Stomach (tissue), 9 donors: ENCODE results near the gene DNAI1. TPM values are rescaled to one million over a fixed set of nuclear protein-coding genes. Genes with fewer than 3 reads are reported as not detected.

ENCODE experiments used
- DNase-seq, 2 donors: peaks; one replicate each; pipeline versions ENCODE4 v3.0.0 to v3.0.0-alpha.2; 2013 to 2019
- H3K27ac ChIP-seq, 5 donors: fragments of 200-600 bp in 4 of 5; sonication (generic) in 4 of 5; one replicate each; pipeline ENCODE4 v1.5.1; 2013 to 2019; ENCODE audit warnings: mild to moderate bottlenecking in 1 of 5, moderate library complexity in 1 of 5
- H3K27me3 ChIP-seq, 3 donors: fragments of 200-600 bp; sonication (generic); one replicate each; pipeline ENCODE4 v1.5.1; 2017 to 2019; ENCODE audit warnings: mixed run types in 1 of 3
- H3K36me3 ChIP-seq, 4 donors: fragments of 200-600 bp; sonication (generic); 1 replicate in 3 of 4; 2 replicates in 1 of 4; pipeline ENCODE4 v1.5.1; 2016 to 2019
- H3K4me1 ChIP-seq, 4 donors: fragments of 200-600 bp; sonication (generic); one replicate each; pipeline ENCODE4 v1.5.1; 2016 to 2019
- H3K4me3 ChIP-seq, 4 donors: fragments of 200-600 bp; sonication (generic) in 3 of 4; one replicate each; pipeline ENCODE4 v1.5.1; 2016 to 2019; ENCODE audit warnings: mild to moderate bottlenecking in 1 of 4
- H3K9me3 ChIP-seq, 4 donors: fragments of 200-600 bp; sonication (generic); one replicate each; pipeline ENCODE4 v1.5.1; 2016 to 2019
- EP300 ChIP-seq: sonication (generic); formaldehyde crosslinking; IDR thresholded peaks from one replicate; pipeline ENCODE4 v1.6.1; 2017; ENCODE audit warnings: antibody characterized with exemption
- POLR2A ChIP-seq, 4 donors: fragments of 450-650 bp; IDR thresholded peaks; one replicate each; pipeline ENCODE4 v1.6.1; 2016; ENCODE audit warnings: antibody characterized with exemption in 4 of 4, control low read depth in 2 of 4, mild to moderate bottlenecking in 1 of 4, moderate library complexity in 1 of 4
- POLR2AphosphoS5 ChIP-seq, 3 donors: sonication (generic); formaldehyde crosslinking; IDR thresholded peaks; one replicate each; pipeline ENCODE4 v1.6.1; 2016; ENCODE audit warnings: antibody characterized with exemption in 3 of 3
- WGBS, 5 donors: extraction: QIAGEN DNeasy Blood & Tissue Kit in 3 of 5; methylation state at CpG; one replicate each; pipeline versions ENCODE4 v1.1.5 to v1.1.7; 2013 to 2018; 5-methylcytosine and 5-hydroxymethylcytosine counted together
- intact Hi-C: fragments of 100-400 bp; cut with DNase I; formaldehyde crosslinking; loops from one replicate; pipeline ENCODE4 v1.15.1; 2023; ENCODE audit warnings: low total_unique reads
- polyA plus RNA-seq, 3 donors: library from polyadenylated mRNA; stranded (reverse); fragments of 200-250 nt; gene quantifications; one replicate each; pipeline ENCODE4 v1.2.3, GENCODE V29; 2013
- small RNA-seq, 4 donors: library from RNA; depleted of rRNA; stranded (forward); fragments of <200 nt; gene quantifications; one replicate each; pipeline ENCODE3, GENCODE V24; 2016
- total RNA-seq, 5 donors: library from RNA; depleted of rRNA; stranded (reverse); fragments of >200 nt; gene quantifications; one replicate each; pipeline versions ENCODE4 v1.1.0 to v1.2.3, GENCODE V29; 2014 to 2016
- TF ChIP-seq, protein P1 (sequence below), 7 experiments: fragments of 450-650 bp in 4 of 7; fragments of 200-600 bp in 3 of 7; sonication (generic) in 3 of 7; IDR thresholded peaks; one replicate each; pipeline ENCODE4 v1.5.1; 2016 to 2019; ENCODE audit warnings: antibody characterized with exemption in 7 of 7, control low read depth in 2 of 7, mild to moderate bottlenecking in 1 of 7
- donor health status: healthy with polysubstance abuse.
- donor health status: Bipolar disorder and iron deficiency.
- donor health status: healthy.

DNAI1 gene
- total and polyA plus RNA-seq, 8 donors: 0.31 to 1.0 TPM; not detected in 6

- peaks cover 0 to 54% (median 13%) of the 10 kb centered on the region in 3 donors for H3K27me3 ChIP-seq
- H3K4me1 ChIP-seq: peaks cover 0 to 16% (median 4%) of the 10 kb centered on the region in 4 donors
- H3K4me3 ChIP-seq: no peak overlapping the region
- 53 to 75% (median 66%) methylated on average over 5 to 7 of the region's 7 CpGs for whole genome bisulfite sequencing, 5 donors
- H3K36me3 ChIP-seq: no peaks in the 10 kb centered on the region
- intact Hi-C loops: no loop called here
- H3K9me3 ChIP-seq: no peaks in the 10 kb centered on the region
- no peak overlapping the region for H3K27ac ChIP-seq
- no peak for DNase-seq
- TF ChIP-seq POLR2AphosphoS5 (IDR thresholded peaks at IDR 0.05): no peak
- no peak for TF ChIP-seq POLR2A (IDR thresholded peaks at IDR 0.05)
- TF ChIP-seq EP300: no peak
Measured at GRCh38 chr9:34568133-34568532, 109.5 kb downstream of the DNAI1 start.

GRCh38 chr9:34568774-34569173, 110.2 kb downstream of the DNAI1 start:
- peaks cover 0 to 58% (median 13%) of the 10 kb centered on the region in 3 donors for H3K27me3 ChIP-seq
- TF ChIP-seq POLR2A (IDR thresholded peaks at IDR 0.05): no peak
- TF ChIP-seq, protein P1, sequence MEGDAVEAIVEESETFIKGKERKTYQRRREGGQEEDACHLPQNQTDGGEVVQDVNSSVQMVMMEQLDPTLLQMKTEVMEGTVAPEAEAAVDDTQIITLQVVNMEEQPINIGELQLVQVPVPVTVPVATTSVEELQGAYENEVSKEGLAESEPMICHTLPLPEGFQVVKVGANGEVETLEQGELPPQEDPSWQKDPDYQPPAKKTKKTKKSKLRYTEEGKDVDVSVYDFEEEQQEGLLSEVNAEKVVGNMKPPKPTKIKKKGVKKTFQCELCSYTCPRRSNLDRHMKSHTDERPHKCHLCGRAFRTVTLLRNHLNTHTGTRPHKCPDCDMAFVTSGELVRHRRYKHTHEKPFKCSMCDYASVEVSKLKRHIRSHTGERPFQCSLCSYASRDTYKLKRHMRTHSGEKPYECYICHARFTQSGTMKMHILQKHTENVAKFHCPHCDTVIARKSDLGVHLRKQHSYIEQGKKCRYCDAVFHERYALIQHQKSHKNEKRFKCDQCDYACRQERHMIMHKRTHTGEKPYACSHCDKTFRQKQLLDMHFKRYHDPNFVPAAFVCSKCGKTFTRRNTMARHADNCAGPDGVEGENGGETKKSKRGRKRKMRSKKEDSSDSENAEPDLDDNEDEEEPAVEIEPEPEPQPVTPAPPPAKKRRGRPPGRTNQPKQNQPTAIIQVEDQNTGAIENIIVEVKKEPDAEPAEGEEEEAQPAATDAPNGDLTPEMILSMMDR (IDR thresholded peaks at IDR 0.05): no peak
- TF ChIP-seq POLR2AphosphoS5 (IDR thresholded peaks at IDR 0.05): no peak
- no peak for TF ChIP-seq EP300
- no peak for DNase-seq
- H3K9me3 ChIP-seq: no peaks in the 10 kb centered on the region
- no peak overlapping the region for H3K27ac ChIP-seq
- H3K36me3 ChIP-seq: no peaks in the 10 kb centered on the region
- WGBS, 5 donors: 40 to 70% (median 60%) methylated on average over 2 to 12 of the region's 12 CpGs
- intact Hi-C loops: no loop called here
- no peak overlapping the region for H3K4me3 ChIP-seq
- peaks cover 0 to 16% (median 4%) of the 10 kb centered on the region in 4 donors for H3K4me1 ChIP-seq

DNA sequence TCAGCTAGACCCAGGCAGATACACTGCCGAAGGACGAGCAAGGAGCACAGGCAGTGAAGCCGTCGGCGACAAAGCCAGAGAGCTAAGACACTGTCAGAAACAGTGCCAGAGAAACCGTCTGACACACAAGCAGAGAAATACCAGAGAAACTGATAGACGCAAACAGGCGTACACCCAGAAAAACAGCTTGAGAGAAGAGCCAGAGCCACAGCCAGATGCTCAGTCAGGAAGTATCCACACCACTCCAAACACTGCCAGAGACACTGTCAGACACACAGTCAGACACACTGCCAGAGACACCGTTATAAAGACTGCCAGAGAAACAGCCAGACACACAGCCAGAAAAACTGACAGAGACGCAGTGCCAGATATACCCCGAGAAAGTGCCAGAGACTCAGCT, 111.8 kb downstream of the DNAI1 start:
- TF ChIP-seq POLR2A (IDR thresholded peaks at IDR 0.05) (no peak), EP300 (no peak), POLR2AphosphoS5 (IDR thresholded peaks at IDR 0.05) (no peak)
- TF ChIP-seq, protein P1 (IDR thresholded peaks at IDR 0.05): no peak
- no peaks in the 10 kb centered on the region for H3K36me3 ChIP-seq
- intact Hi-C loops: no loop called here
- 50 to 69% (median 64%) methylated on average over 9 to 11 of the region's 11 CpGs for WGBS, 5 donors
- H3K4me1 ChIP-seq: peaks cover 0 to 16% (median 4%) of the 10 kb centered on the region in 4 donors
- H3K27me3 ChIP-seq: peaks cover 0 to 60% (median 18%) of the 10 kb centered on the region in 3 donors
- no peak overlapping the region for H3K27ac ChIP-seq
- peak in 1 of 2 donors; percentile 81 for DNase-seq
- no peak overlapping the region for H3K4me3 ChIP-seq
- H3K9me3 ChIP-seq: no peaks in the 10 kb centered on the region

Small RNAs within 50 kb of the gene (small RNA-seq; reads per million reads assigned to genes)
- gene RN7SKP24: 0 reads per million in 4 donors

Other genes starting within 250 kb of the DNAI1 start
- 1 to 10 TPM in 4 of 5 donors, under 1 TPM in 1; 0.29 to 5.8 (median 3.2) TPM for gene KIF24, start 129.5 kb upstream of the DNAI1 start, total RNA-seq
- under 1 TPM; 0.37 to 0.90 (median 0.46) TPM for gene KIF24, start 129.5 kb upstream of the DNAI1 start, polyA plus RNA-seq
- gene NUDT2, start 129.2 kb upstream of the DNAI1 start, total RNA-seq: 10 to 100 TPM in 3 of 5 donors, 1 to 10 TPM in 1, under 1 TPM in 1; 0.87 to 46.9 (median 17.0) TPM
- gene NUDT2, start 129.2 kb upstream of the DNAI1 start, polyA plus RNA-seq: 10 to 100 TPM; 22.2 to 73.2 (median 34.5) TPM
- gene MYORG, start 81.9 kb upstream of the DNAI1 start, total RNA-seq: 10 to 100 TPM in 4 of 5 donors, 1 to 10 TPM in 1; 9.5 to 31.3 (median 19.6) TPM
- gene MYORG, start 81.9 kb upstream of the DNAI1 start, polyA plus RNA-seq: 1 to 10 TPM in 2 of 3 donors, under 1 TPM in 1; 0.76 to 9.0 (median 3.9) TPM
- 10 to 100 TPM in 2 of 5 donors, 1 to 10 TPM in 3; 2.3 to 12.1 (median 8.7) TPM for gene FAM219A, start 235 bp upstream of the DNAI1 start, total RNA-seq
- 10 to 100 TPM in 1 of 3 donors, 1 to 10 TPM in 2; 4.1 to 10.1 (median 5.1) TPM for gene FAM219A, start 235 bp upstream of the DNAI1 start, polyA plus RNA-seq
- gene ENHO, start 64.2 kb downstream of the DNAI1 start, total RNA-seq: 10 to 100 TPM in 1 of 5 donors, 1 to 10 TPM in 2, not detected in 2; 1.2 to 17.8 (median 5.0) TPM
- gene ENHO, start 64.2 kb downstream of the DNAI1 start, polyA plus RNA-seq: 10 to 100 TPM in 2 of 3 donors, 1 to 10 TPM in 1; 3.3 to 63.8 (median 29.7) TPM
- gene CNTFR, start 130.9 kb downstream of the DNAI1 start, total RNA-seq: 10 to 100 TPM in 1 of 5 donors, 1 to 10 TPM in 3, not detected in 1; 2.4 to 15.8 (median 3.1) TPM
- gene CNTFR, start 130.9 kb downstream of the DNAI1 start, polyA plus RNA-seq: 1 to 10 TPM; 2.2 to 4.1 (median 2.9) TPM
- 10 to 100 TPM in 4 of 5 donors, 1 to 10 TPM in 1; 2.9 to 49.5 (median 16.5) TPM for gene RPP25L, start 153.3 kb downstream of the DNAI1 start, total RNA-seq
- gene RPP25L, start 153.3 kb downstream of the DNAI1 start, polyA plus RNA-seq: 10 to 100 TPM; 28.9 to 40.4 (median 37.9) TPM
- 10 to 100 TPM in 4 of 5 donors, 1 to 10 TPM in 1; 9.3 to 55.4 (median 23.7) TPM for gene DCTN3, start 161.7 kb downstream of the DNAI1 start, total RNA-seq
- gene DCTN3, start 161.7 kb downstream of the DNAI1 start, polyA plus RNA-seq: 100 to 1,000 TPM in 1 of 3 donors, 10 to 100 TPM in 2; 81.0 to 107 (median 97.5) TPM
- not detected for gene ARID3C, start 170.3 kb downstream of the DNAI1 start, total RNA-seq
- gene ARID3C, start 170.3 kb downstream of the DNAI1 start, polyA plus RNA-seq: not detected
- 100 to 1,000 TPM in 1 of 5 donors, 10 to 100 TPM in 4; 20.0 to 124 (median 64.3) TPM for gene SIGMAR1, start 179.0 kb downstream of the DNAI1 start, total RNA-seq
- 10 to 100 TPM; 19.9 to 46.8 (median 25.5) TPM for gene SIGMAR1, start 179.0 kb downstream of the DNAI1 start, polyA plus RNA-seq
- 100 to 1,000 TPM in 2 of 5 donors, 10 to 100 TPM in 3; 28.8 to 148 (median 87.8) TPM for gene GALT, start 187.9 kb downstream of the DNAI1 start, total RNA-seq
- gene GALT, start 187.9 kb downstream of the DNAI1 start, polyA plus RNA-seq: 10 to 100 TPM; 17.4 to 33.1 (median 20.5) TPM
- 10 to 100 TPM; 19.3 to 57.4 (median 29.0) TPM for gene IL11RA, start 193.4 kb downstream of the DNAI1 start, total RNA-seq
- 10 to 100 TPM in 1 of 3 donors, 1 to 10 TPM in 2; 4.4 to 18.8 (median 5.7) TPM for gene IL11RA, start 193.4 kb downstream of the DNAI1 start, polyA plus RNA-seq
- 1 to 10 TPM in 1 of 5 donors, not detected in 4; 1.3 TPM for gene CCL27, start 203.9 kb downstream of the DNAI1 start, total RNA-seq
- under 1 TPM in 1 of 3 donors, not detected in 2; 0.58 TPM for gene CCL27, start 203.9 kb downstream of the DNAI1 start, polyA plus RNA-seq
- 1 to 10 TPM in 2 of 5 donors, not detected in 3; 4.4 to 8.1 TPM for gene CCL19, start 232.5 kb downstream of the DNAI1 start, total RNA-seq
- 10 to 100 TPM in 1 of 3 donors, 1 to 10 TPM in 2; 4.3 to 24.1 (median 7.8) TPM for gene CCL19, start 232.5 kb downstream of the DNAI1 start, polyA plus RNA-seq